HG02970 (cell line): ENCODE measurements around the gene PYGO1.
"Not testable (repeated sequence)": the region's sequence is repeated elsewhere in the genome, so short reads cannot be mapped to it uniquely, and the experiment has no call there.

Experiments
- ATAC-seq: cut with Tn5 transposase; IDR thresholded peaks from one replicate; pipeline ENCODE4 v1.9.1; 2021; ENCODE audit warnings: mild to moderate bottlenecking, moderate library complexity, moderate number of reproducible peaks; ENCODE audit not compliant: unreplicated experiment, low FRiP score

PYGO1 gene, protein sequence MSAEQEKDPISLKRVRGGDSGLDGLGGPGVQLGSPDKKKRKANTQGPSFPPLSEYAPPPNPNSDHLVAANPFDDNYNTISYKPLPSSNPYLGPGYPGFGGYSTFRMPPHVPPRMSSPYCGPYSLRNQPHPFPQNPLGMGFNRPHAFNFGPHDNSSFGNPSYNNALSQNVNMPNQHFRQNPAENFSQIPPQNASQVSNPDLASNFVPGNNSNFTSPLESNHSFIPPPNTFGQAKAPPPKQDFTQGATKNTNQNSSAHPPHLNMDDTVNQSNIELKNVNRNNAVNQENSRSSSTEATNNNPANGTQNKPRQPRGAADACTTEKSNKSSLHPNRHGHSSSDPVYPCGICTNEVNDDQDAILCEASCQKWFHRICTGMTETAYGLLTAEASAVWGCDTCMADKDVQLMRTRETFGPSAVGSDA

DNA sequence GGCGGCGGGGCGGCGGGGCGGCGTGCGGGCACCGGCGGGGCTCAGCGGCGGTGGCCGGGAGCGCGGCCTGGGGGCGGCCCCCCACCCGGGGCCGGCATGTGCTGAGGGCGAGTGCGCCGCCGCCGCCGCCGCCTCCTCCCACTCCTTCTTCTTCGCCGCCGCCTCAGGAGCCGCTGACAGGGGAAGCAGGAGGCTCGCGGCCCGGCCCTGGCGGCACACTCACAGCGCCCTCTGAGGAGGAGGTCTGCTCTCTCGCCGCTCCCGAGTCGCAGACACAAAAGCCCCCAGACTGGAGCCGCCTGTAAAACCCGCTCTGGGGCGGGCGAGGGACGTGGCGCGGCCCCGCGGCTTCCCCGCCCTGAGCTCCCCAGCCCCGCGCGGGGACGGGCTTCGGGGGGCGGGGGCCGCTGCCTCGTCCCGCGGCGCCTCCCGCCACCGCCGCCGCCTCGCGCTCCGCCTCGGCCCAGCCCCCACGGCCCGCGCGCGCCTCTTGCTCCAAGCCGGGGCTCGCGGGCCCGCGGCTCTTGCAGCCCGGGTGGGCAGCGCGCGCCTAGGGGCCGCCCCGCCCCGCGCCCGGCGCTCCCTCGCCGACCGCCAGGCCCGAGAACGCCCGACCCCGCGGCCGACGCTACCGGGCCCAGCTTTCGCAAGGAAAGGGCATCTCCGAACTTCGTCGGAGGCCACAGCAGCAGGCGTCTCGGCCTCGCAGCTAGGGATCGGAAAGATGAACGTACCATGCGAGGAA, at the start of gene PYGO1:
PYGO1 (minus strand) TSS at position 276 of the 745 bp plus-strand sequence. CDS start 462 bp downstream, outside the sequence.
- no peak for ATAC-seq

DNA sequence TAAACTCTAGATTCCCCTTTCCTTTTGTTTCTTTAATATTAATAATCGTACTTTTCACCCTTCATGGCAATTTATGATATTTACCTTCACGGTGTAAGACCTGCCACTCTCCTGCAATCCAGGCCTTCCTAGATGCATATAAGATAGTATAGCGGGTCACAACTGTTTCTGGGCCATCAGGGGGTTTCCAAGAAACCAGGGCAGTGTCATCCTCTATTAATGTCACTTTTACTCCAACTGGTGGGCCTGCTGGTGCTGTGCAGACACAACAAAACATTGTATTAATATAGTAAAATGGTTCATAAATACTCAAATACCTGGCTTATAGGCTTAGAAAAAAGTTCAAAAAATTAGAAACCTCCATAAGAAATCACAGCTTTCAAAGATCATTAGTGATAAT, 48.9 kb upstream of the PYGO1 start:
- ATAC-seq: no peak

DNA sequence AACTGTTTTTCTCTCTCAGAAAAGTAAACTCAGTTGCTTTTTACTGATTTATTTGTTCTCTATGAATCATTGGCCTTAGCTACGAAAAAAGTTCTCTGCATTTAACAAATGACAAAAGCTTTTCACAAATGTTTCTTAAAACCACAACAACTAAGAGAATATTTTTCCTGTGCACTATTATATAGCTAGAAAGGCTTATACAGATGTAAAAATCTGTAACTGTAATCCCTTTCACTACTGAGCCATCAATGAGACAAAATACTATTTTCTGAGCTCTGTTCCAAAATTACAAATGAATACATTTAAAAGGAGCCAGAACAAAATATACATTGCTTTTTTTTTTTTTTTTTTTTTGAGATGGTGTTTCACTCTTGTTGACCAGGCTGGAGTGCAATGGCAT, 45.6 kb upstream of the PYGO1 start:
- no peak for ATAC-seq

DNA sequence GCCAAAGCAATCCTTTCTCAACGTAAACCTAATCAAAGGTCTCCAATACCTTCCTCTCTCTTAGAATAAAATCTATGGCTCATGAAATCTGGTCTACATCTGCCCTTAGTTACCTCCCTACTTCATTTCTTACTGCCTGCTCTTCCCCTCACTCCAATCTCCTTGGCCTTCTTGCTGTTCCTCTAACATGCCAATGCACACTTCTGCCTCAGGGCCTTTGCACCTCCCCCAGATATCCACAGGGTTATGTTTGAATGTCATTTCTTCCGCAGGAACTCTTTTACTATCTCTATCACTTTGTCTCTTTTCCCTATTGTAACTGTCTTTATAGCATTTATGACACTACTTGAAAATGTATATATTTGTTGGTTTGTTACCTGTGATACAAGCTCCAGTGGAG, 44.3 kb upstream of the PYGO1 start:
- no peak for ATAC-seq

DNA sequence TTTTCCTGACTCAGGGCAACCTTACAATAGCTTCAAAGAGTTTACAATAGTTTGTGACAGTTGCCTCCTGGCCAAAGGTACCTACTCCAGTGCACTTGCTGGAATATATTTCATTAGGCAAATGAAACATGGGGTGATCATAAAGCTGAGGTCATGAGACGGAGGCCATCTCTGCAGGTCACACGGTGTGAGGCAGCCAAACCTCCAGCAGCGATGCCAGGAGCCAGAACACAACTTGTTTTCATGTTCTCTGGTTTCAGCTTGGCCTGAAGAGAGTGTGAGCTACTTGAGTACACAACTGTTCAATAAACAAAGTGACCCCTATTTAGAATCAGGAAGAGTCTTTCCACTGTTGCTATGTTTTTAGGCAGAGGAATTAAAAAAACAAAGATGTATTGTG, 42.7 kb upstream of the PYGO1 start:
- no peak for ATAC-seq

DNA sequence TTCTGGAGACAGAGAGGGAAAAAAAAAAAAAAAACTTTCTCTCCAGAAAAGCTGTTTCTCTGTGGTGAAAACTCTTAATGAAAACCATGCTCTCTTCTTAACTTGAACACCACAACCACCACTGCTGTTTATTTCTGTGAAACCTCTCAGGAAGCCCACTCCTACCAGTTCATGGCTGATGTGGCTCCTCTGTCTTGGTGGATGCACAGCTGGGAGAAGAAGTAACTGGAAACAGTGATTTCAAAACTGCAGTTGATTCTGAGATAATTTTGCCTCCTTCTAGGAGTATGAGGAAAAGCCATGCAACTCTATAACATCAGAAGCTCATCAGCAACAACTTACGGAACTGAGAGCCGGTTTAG, 40.2 kb upstream of the PYGO1 start:
- no peak for ATAC-seq

DNA sequence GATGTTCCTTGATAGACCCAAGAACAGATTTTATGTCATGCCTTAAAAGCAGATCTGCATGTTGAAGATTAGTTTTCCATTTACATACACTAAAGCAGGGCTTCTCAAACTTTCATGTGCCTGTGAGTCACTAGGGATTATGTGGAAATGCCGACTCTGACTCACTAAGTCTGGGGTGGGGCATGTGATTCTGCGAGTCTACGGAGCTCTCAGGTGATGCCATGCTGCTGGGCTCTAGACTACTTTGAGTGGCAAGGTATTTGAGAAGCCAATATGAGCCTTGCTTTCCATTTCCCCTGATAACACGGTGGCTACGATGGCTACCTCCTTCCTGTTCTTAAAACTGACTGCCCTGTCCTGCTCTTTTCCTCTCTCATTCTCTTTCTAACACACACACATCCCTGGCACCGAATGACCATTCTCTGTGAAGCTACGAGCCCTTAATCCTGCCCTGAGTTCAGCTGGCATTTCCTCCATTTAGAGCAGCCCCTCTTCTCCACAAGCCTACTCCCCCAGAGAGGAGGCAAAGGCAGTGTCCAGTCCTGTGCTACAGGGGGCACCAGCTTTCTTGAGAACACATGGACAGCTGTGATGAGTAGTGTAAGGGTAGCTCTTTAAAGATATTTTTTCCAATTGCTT, 39.7 kb upstream of the PYGO1 start:
- ATAC-seq: no peak

DNA sequence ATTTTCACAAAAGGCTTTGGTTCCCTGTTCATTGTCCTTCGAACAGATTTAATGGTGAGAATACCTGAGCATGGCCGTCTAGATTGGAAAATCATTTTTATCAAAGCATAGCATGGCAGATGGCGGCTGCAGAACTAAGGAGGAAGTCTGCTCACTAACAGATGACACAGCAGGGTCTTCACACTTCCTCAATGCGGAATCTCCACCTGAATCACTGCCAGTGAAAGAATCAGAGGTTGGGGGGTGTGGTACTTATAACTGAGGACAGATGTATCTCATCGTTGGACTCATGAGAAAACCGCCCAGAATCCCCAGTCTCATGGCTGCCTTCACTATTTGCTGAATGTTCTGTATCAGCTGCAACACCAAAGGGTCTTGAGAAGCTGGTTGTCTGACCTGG, 31.6 kb upstream of the PYGO1 start:
- no peak for ATAC-seq

DNA sequence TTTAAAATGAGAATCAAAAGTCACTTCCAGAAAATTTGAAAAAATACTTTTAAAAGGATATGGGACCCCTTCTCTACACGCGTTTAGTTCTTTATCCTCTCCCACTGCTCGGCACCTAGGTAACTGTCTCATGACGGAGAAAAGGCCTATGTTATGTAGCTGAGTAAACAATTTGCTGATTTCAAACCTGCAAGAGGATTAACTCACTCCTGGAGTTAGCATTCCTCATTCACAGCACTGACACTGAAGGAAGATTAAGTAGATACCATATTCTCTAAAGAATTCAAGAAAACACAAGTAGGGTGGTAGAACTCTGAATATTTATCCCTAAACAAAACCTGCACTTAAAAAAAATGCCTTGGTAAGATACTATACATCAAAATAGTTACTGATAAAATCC, 30.2 kb upstream of the PYGO1 start:
- ATAC-seq: no peak

DNA sequence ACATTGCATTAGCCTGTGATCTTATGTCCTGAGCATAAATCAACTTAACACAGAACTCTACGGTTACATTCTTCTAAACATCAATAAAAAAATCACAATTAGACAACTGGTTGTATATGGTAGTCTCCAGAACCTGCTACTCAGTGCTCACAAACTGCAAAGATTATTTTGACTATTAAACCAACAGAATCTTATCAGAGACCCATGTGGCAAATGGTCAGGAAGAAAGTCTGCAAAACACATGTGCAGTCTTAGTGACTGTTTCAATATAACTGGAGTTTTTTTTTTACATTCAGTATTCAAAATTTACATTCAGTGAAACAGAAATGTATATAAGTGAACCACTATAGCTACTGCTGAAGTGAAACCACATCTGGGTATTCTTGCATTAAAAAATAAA, 27.3 kb upstream of the PYGO1 start:
- ATAC-seq: no peak

DNA sequence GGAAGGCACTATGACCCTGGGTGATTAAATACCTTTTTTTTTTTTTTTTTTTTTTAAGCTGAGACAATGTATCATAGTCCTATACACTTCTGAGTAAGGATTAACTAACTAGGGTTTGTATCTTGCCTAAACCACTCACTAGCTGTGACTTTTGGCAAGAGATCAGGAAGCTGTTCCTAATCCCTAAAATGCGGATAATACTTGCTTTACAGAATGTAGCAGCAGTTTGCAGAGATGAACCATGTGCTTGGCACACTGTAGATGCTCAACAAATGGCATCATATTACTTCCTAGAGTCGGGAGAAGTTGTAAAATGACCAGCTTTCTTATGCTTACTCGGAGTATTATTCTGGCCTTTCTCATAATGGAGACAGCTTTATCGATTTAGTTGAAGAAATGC, 25.6 kb upstream of the PYGO1 start:
- no peak for ATAC-seq

DNA sequence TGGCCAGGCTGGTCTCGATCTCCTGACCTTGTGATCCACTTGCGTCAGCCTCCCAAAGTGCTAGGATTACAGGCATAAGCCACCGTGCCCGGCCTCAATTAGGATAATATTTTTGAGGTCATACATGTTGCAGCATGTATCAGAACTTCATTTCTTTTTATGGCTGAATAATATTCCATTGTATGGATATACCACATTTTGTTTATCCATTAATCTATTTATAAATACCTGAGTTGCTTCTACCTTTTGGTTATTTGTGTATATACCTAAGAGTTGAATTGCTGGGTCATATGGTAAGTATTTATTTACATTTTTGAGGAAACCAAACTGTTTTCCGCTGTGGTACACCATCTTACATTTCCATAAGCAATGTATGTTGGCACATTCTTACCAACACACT, 18.1 kb upstream of the PYGO1 start:
- no peak for ATAC-seq

DNA sequence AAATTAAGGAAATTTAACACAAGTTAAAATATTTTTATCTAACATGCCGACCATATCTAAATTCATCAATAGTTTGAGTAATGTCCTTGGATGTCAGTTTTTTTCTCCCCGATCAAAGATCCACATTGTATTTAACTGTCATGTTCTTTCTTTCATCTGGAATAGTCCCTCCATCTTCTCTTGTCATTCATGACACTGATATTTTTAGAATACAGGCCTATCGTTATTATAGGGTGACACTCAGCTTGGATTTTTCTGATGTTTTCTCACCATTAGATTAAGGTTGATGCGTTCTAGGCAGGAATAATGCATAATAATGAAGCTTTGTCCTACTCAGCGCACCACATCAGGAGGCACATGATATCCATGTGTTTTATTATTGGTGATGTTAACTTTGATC, 13.2 kb upstream of the PYGO1 start:
- ATAC-seq: no peak

DNA sequence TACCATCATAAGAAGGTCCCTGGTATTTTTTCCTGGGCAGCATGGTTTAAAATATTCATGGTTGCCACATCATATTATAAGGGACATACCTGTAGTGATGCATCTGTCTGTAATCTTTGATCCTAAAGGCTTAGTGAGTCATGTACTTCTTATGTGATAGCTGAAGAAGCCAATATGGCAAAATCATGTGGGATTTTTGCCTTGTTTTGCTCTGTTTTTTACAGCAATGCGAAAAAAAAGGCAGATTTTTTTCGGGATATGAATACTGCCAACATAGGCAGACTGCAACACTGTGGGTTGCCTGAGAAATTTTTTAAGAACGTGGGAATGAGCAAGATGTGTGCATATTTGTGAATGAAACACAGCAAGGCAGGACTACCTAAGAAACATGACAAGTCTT, 11.3 kb upstream of the PYGO1 start:
- no peak for ATAC-seq

DNA sequence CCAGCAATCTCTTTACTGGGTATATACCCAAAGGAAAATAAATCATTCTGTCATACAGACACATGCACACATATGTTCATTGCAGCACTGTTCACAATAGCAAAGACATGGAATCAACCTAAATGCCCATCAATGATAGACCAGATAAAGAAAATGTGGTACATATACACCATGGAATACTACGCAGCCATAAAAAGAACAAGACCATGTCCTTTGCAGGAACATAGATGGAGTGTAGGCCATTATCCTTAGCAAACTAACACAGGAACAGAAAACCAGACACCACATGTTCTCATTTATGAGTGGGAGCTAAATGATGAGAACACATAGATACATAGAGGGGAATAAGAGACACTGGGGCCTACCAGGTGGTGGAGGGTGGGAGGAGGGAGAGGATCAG, 4.9 kb upstream of the PYGO1 start:
- not testable (repeated sequence) for ATAC-seq

DNA sequence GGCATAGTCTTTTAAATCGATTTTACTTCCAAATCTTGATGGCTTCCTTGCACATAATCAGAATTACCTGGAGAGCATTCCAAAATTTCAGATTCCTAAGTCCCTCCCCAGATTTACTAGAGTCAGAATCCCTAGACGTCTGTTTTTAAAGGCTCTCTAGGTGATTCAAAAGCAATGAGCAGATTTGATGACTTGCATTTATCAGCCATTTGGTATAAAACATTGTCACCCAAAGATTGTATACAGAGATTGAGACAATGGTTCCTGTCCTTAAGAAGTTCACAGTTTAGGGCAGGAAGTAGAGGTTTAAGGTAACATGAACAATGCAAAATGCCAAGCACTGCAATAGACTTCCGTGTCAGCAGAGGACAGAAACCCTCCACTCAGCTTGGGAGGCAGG, 2.6 kb upstream of the PYGO1 start:
- no peak for ATAC-seq

DNA sequence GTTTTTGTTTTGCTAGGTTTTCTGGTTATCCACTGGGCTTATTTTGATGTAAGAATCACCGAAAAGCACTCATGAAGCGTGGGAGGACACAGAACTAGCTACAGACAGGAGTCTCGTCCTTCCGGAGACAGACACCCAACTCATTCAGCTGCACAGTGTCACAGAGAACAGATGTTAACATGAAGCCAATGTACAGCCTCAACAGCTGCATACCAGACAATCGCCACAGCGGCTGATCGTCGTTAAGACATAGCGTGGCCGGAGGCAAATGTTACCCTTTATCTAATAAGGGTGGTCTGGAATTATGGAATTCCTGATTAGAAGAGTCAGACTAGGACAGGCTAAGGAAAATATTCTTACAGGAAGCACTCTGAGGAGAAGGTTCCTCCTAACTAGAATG, 1.1 kb upstream of the PYGO1 start:
- ATAC-seq: no peak

DNA sequence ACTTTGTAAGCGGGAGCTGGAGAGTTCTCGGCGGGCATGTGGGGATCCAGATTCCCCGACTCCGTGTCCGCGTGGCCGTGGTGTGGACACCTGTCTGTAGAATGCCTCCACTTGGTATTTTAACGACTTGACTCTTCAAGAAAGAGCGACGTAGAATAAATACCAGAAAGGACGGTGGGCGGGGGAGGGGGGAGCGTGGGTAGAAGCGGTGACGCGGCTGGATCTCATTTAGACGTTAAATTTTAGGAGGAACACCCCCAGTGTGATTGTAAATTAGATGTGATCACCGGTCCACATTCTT, 620 bp upstream of the PYGO1 start:
- no peak for ATAC-seq

DNA sequence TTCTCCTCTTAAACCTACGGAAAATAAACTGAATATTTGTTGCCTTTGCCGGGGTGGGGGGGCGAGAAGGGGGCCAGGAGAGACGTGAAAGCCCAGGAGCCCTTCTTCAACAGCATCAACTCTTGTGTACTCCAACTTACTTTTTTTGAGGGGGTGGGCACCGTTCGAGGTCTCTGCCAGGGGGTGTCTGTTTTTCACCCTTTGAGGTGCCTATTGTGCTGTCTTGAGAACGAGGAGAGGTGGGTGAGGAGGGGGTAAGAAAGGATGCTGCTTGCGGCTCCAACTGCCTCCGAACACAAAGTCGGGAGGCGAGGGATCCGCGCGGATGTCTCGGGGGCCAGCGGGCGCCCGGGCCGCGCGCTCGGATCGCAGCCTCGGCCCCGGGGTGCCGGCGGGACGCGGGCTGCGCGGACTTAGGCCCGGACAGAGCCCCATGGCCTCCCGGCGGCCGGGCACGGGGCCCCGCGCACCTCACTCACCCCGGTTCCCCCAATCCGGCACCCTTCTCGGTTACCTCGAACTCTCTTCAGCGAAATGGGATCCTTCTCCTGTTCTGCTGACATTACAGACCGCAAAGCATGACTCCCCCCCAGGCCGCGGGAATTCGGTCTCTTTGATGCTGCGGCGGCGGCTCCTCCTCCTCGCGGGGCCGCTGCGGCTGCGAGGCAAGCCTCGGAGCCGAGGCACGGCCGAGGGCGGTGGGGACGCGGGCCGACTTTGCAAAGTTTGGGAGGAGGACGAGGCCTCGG, 650 bp downstream of the PYGO1 start:
- ATAC-seq: no peak

DNA sequence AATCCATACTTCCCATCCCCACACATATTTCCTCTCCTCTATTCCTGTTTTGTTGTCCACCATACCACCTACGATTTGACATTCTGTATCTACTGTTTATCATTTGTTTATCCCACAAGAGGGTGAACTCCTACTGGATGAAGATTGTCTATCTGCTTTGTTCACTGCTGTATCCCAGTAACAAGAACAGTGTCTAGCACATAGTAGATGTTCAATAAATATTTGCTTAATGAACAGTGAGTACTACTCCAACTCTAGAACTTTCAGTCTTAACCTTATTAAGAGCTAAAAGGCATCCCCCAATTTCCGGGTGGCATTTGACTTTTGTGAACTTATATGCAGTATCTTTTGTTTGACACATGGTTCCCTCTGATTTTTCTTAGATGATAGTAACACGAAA, 1.3 kb downstream of the PYGO1 start:
- ATAC-seq: no peak

DNA sequence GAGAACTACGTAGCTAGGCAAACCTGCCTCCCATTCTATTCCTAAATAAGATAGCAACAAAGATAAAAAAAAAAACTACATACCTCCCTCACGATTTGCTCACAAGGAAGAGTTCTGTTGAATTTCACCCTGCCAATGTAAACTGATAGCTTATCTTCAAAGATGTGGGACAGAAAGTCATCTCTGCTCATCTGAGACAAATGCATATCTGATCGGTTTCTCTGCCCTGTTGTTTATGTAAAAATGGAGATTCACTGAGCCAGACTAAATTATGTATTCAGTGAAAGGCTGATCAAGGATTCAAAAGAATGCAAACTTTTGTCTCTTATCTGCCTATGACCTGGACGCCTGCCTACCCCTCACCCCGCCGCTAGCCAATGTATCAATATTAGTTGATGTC, 11.2 kb downstream of the PYGO1 start:
- no peak for ATAC-seq
